ENCODE results near the gene PLXNA2. TPM values are rescaled to one million over a fixed set of nuclear protein-coding genes. Genes with fewer than 3 reads are reported as not detected.

The PLXNA2 gene
- total and polyA plus RNA-seq, 2 of the 4 experiments (the other 2 are of a cell fraction), result 0.72 to 1.1 TPM

DNA sequence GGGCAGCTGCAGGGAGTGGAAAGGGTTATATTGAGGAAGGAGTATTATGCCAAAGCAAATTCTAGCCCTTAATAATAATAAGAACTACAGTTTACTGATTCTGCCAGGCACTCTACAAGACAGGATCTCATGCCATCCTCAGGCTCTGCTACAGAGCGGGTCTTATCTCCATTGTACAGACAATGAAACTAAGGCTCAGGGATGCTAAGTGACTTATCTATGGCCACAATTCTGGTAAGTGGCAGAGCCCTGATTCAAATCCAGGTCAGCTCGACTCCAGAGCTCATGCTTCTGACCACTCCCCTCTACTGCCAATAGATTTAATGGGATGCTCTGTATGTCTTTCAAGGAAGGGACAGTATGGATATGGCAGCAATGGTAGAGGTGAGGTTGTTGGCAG, 187.1 kb downstream of the PLXNA2 start:
- H3K18ac ChIP-seq (ENCODE audit: low read depth, low read length), result no peak overlapping the region
- no peak overlapping the region for H3K4ac ChIP-seq (ENCODE audit: low read depth, low read length)
- H2BK5ac ChIP-seq (ENCODE audit: low read depth, low read length, poor library complexity, severe bottlenecking), result no peak overlapping the region
- no peaks in the 10 kb centered on the region for H3K79me1 ChIP-seq (ENCODE audit: low read depth in 1 of 2, low read length in 2 of 2)
- H2AK5ac ChIP-seq (ENCODE audit: low read depth, low read length), result no peak overlapping the region
- H2AFZ ChIP-seq (replicated peaks; ENCODE audit: low read length, poor library complexity), result no peak overlapping the region
- H3K9ac ChIP-seq (ENCODE audit: low read depth, low read length), result no peak overlapping the region
- no peaks in the 10 kb centered on the region for H3K36me3 ChIP-seq (ENCODE audit: control insufficient read depth, insufficient read depth, low read length)
- H3K9me1 ChIP-seq (ENCODE audit: insufficient read depth, low read length), result no peaks in the 10 kb centered on the region
- CTCF ChIA-PET, result interaction anchor here (1.0 kb wide), 1 partner anchor 189 kb away, joined by 3 read pairs; no protein-coding TSS in a partner anchor
- no peak overlapping the region for H4K5ac ChIP-seq (ENCODE audit: low read depth, low read length)
- H2BK20ac ChIP-seq (ENCODE audit: low read depth, low read length), result no peak overlapping the region
- H4K8ac ChIP-seq (ENCODE audit: low read depth in 2 of 2, low read length in 2 of 2), result no peak overlapping the region
- H2BK120ac ChIP-seq (ENCODE audit: low read depth, low read length), result no peak overlapping the region
- H3K9me3 ChIP-seq (ENCODE audit: control insufficient read depth, insufficient read depth, low read length), result no peaks in the 10 kb centered on the region
- no peak overlapping the region for H3K4me3 ChIP-seq (ENCODE audit: insufficient read depth, low read depth, low read length)
- no peak overlapping the region for H3K4me2 ChIP-seq (ENCODE audit: low read depth, low read length)
- no CpG with 5 or more reads among the region's 2 CpGs for WGBS, 2 experiments (ENCODE audit: extremely low coverage in 2 of 2, insufficient read length in 1 of 2)
- POLR2A ChIA-PET (ENCODE audit: unreplicated experiment), result no interaction called here
- H2BK15ac ChIP-seq (ENCODE audit: low read depth, low read length), result no peak overlapping the region
- H3K56ac ChIP-seq (ENCODE audit: extremely low read depth, insufficient read depth, low read length), result no peak overlapping the region
- no TSS peak for BruUV-seq (replicated peaks)
- no peaks in the 10 kb centered on the region for H4K20me1 ChIP-seq (ENCODE audit: insufficient read depth, low read length)
- no peak overlapping the region for H2AK9ac ChIP-seq (replicated peaks; ENCODE audit: low read depth, low read length, poor library complexity)
- H3K27ac ChIP-seq (ENCODE audit: insufficient read depth, low read length), result no peak overlapping the region
- ATAC-seq (ENCODE audit: low read depth) (no peak), DNase-seq (no peak)
- dilution Hi-C loops (cut with HindIII; ENCODE audit: low sequenced_read_pairs, unreplicated experiment), result no loop called here
- no peak overlapping the region for H3K23ac ChIP-seq (ENCODE audit: low read depth, low read length)
- TF ChIP-seq SMC3 (IDR thresholded peaks at IDR 0.05; ENCODE audit: low read depth, low read length) (no peak), FOS (IDR thresholded peaks at IDR 0.05; ENCODE audit: low read depth, low read length) (no peak), RCOR1 (IDR thresholded peaks at IDR 0.05; ENCODE audit: insufficient replicate concordance, low read length) (no peak), BHLHE40 (IDR thresholded peaks at IDR 0.05; ENCODE audit: low read depth, low read length) (no peak), NFE2L2 (IDR thresholded peaks at IDR 0.05; ENCODE audit: low read depth, low read length) (no peak), USF2 (IDR thresholded peaks at IDR 0.05; ENCODE audit: low read depth, low read length) (no peak), MAFK (IDR thresholded peaks at IDR 0.05; ENCODE audit: low read depth, low read length) (no peak), ELK1 (IDR thresholded peaks at IDR 0.05; ENCODE audit: borderline replicate concordance, low read depth, low read length) (no peak), CEBPB (IDR thresholded peaks at IDR 0.05; ENCODE audit: low read depth, low read length) (no peak), POLR2A (IDR thresholded peaks at IDR 0.05; ENCODE audit: low read depth, low read length) (no peak), MXI1 (IDR thresholded peaks at IDR 0.05; ENCODE audit: borderline replicate concordance, low read depth, low read length) (no peak), CTCF (conservative IDR thresholded peaks at IDR 0.05; ENCODE audit: low read depth, low read length) (no peak), RAD21 (IDR thresholded peaks at IDR 0.05; ENCODE audit: low read length) (no peak)
- no peak overlapping the region for H4K91ac ChIP-seq (ENCODE audit: insufficient read depth, low read depth, low read length)
- H3K14ac ChIP-seq (replicated peaks; ENCODE audit: low read depth, low read length), result no peak overlapping the region
- intact Hi-C loops (cut with micrococcal nuclease), result no loop called here
- H3K27me3 ChIP-seq (ENCODE audit: control insufficient read depth, insufficient read depth, low read length), result no peaks in the 10 kb centered on the region; the same call in 1 of the 2 replicates
- no peaks in the 10 kb centered on the region for H3K4me1 ChIP-seq (ENCODE audit: control insufficient read depth, insufficient read depth, low read length)
- in situ Hi-C loops (cut with MboI; ENCODE audit: low sequenced_read_pairs), result no loop called here
